H1 (cell line): Measurements from ENCODE around the gene CREBL2. TPM values are rescaled to one million over a fixed set of nuclear protein-coding genes. Genes with fewer than 3 reads are reported as not detected.
"Not testable (repeated sequence)": the region's sequence is repeated elsewhere in the genome, so short reads cannot be mapped to it uniquely, and the experiment has no call there.

Experiments
- CTCF ChIA-PET: fragments of 300-600 bp; sonication (Branson Sonifier 250); formaldehyde crosslinking; loops from one replicate; lab custom pipeline; 2021; ENCODE audit not compliant: partially characterized antibody; lab: Charles Lee
- POLR2A ChIA-PET: fragments of 300-600 bp; sonication (Branson Sonifier 250); formaldehyde crosslinking; loops from one replicate; lab custom pipeline; 2021; ENCODE audit warnings: inconsistent platforms; ENCODE audit not compliant: partially characterized antibody; lab: Charles Lee
- DNase-seq, 2 experiments: peaks; one replicate each; pipeline versions ENCODE4 v3.0.0 to v3.0.0-alpha.2; 2010 to 2022; ENCODE audit warnings: low spot score in 2 of 2, low read depth in 1 of 2, mixed read lengths in 1 of 2
- FAIRE-seq: peaks from 2 replicates; lab custom pipeline; 2011; peaks lifted over from hg19 to GRCh38; lab: Jason Lieb, UNC
- H2AFZ ChIP-seq: 2 replicates; pipeline ENCODE4 v1.8.1; 2012; ENCODE audit warnings: low read length, inconsistent platforms
- H2AK5ac ChIP-seq: 2 replicates; pipeline ENCODE4 v1.6.1; 2013; ENCODE audit warnings: low read depth, low read length
- H2BK120ac ChIP-seq: replicated peaks from 2 replicates; pipeline ENCODE3; 2013; ENCODE audit warnings: low read depth, low read length, inconsistent platforms
- H2BK12ac ChIP-seq: 2 replicates; pipeline ENCODE4 v1.6.1; 2013; ENCODE audit warnings: low read depth, low read length
- H2BK15ac ChIP-seq: 2 replicates; pipeline ENCODE4 v1.6.1; 2013; ENCODE audit warnings: low read length
- H2BK20ac ChIP-seq: 2 replicates; pipeline ENCODE4 v1.6.1; 2013; ENCODE audit warnings: low read length
- H2BK5ac ChIP-seq: 2 replicates; pipeline ENCODE4 v1.6.1; 2013; ENCODE audit warnings: low read depth, low read length
- H3K14ac ChIP-seq: 2 replicates; pipeline ENCODE4 v1.6.1; 2013; ENCODE audit warnings: inconsistent platforms; ENCODE audit not compliant: insufficient read length
- H3K18ac ChIP-seq: 2 replicates; pipeline ENCODE4 v1.6.1; 2013; ENCODE audit warnings: low read length; ENCODE audit errors: extremely low read depth
- H3K23ac ChIP-seq: 2 replicates; pipeline ENCODE4 v1.6.1; 2013; ENCODE audit warnings: inconsistent platforms; ENCODE audit not compliant: insufficient read length
- H3K23me2 ChIP-seq: 2 replicates; pipeline ENCODE4 v1.6.1; 2013; ENCODE audit warnings: low read depth, low read length
- H3K27ac ChIP-seq: 2 replicates; pipeline ENCODE4 v1.6.1; 2011; ENCODE audit warnings: low read depth, low read length, inconsistent platforms
- H3K27me3 ChIP-seq, 4 experiments: replicated peaks in 1 of 4; 1 replicate in 1 of 4; 2 replicates in 3 of 4; pipeline versions ENCODE4 v1.6.1 to v1.8.1; 2011 to 2013; ENCODE audit warnings: low read length in 3 of 4, mild to moderate bottlenecking in 3 of 4, inconsistent platforms in 2 of 4, mixed read lengths in 2 of 4, moderate library complexity in 1 of 4; ENCODE audit not compliant: control insufficient read depth in 3 of 4, insufficient read depth in 3 of 4; ENCODE audit errors: extremely low read depth in 1 of 4
- H3K36me3 ChIP-seq, 4 experiments: 2 replicates each; pipeline versions ENCODE4 v1.6.1 to v1.8.1; 2011 to 2013; ENCODE audit warnings: mild to moderate bottlenecking in 4 of 4, low read length in 3 of 4, moderate library complexity in 2 of 4, control low read depth in 1 of 4, inconsistent platforms in 1 of 4; ENCODE audit not compliant: insufficient read depth in 4 of 4, control insufficient read depth in 2 of 4
- H3K4ac ChIP-seq: replicated peaks from 2 replicates; pipeline ENCODE3; 2013; ENCODE audit warnings: low read length, low read depth, mixed read lengths, inconsistent platforms; ENCODE audit not compliant: insufficient read length
- H3K4me1 ChIP-seq, 4 experiments: replicated peaks in 1 of 4; 1 replicate in 1 of 4; 2 replicates in 3 of 4; pipeline versions ENCODE4 v1.6.1 to v1.8.1; 2011 to 2013; ENCODE audit warnings: low read length in 3 of 4, inconsistent platforms in 2 of 4, mixed read lengths in 1 of 4; ENCODE audit not compliant: insufficient read depth in 4 of 4, control insufficient read depth in 3 of 4
- H3K4me2 ChIP-seq, 2 experiments: 2 replicates each; pipeline versions ENCODE4 v1.6.1 to v1.8.1; 2011 to 2013; ENCODE audit warnings: low read depth in 2 of 2, low read length in 2 of 2, control low read depth in 1 of 2, inconsistent platforms in 1 of 2, mild to moderate bottlenecking in 1 of 2; ENCODE audit not compliant: insufficient read depth in 1 of 2
- H3K4me3 ChIP-seq, 4 experiments: fragments of 200-600, 300-600 bp in 1 of 4; sonication (generic), shearing (Covaris generic), sonication (Bioruptor Twin) in 1 of 4; 2 replicates each; pipeline versions ENCODE4 v1.5.1 to v1.8.1; 2011 to 2016; ENCODE audit warnings: low read length in 4 of 4, low read depth in 3 of 4, control low read depth in 2 of 4, inconsistent platforms in 2 of 4, mild to moderate bottlenecking in 2 of 4, mixed read lengths in 1 of 4, moderate library complexity in 1 of 4; ENCODE audit not compliant: insufficient read depth in 2 of 4; ENCODE audit errors: extremely low read depth in 1 of 4
- H3K56ac ChIP-seq: replicated peaks from 2 replicates; pipeline ENCODE3; 2013; ENCODE audit warnings: low read depth, mild to moderate bottlenecking, mixed read lengths, low read length, inconsistent platforms; ENCODE audit not compliant: insufficient read length
- H3K79me1 ChIP-seq: 2 replicates; pipeline ENCODE4 v1.6.1; 2013; ENCODE audit warnings: low read depth, low read length, control low read depth
- H3K79me2 ChIP-seq, 2 experiments: 2 replicates each; pipeline versions ENCODE4 v1.6.1 to v1.8.1; 2012 to 2013; ENCODE audit warnings: low read length in 2 of 2, mild to moderate bottlenecking in 2 of 2, inconsistent platforms in 1 of 2; ENCODE audit not compliant: insufficient read depth in 2 of 2, control insufficient read depth in 1 of 2
- H3K9ac ChIP-seq, 4 experiments: replicated peaks in 1 of 4; 1 replicate in 1 of 4; 2 replicates in 3 of 4; pipeline versions ENCODE4 v1.6.1 to v1.8.1; 2011 to 2013; ENCODE audit warnings: low read depth in 3 of 4, low read length in 3 of 4, control low read depth in 2 of 4, mild to moderate bottlenecking in 2 of 4, moderate library complexity in 2 of 4, inconsistent platforms in 1 of 4; ENCODE audit errors: extremely low read depth in 1 of 4
- H3K9me3 ChIP-seq, 2 experiments: 2 replicates each; pipeline versions ENCODE4 v1.6.1 to v1.8.1; 2012 to 2013; ENCODE audit warnings: mild to moderate bottlenecking in 2 of 2, moderate library complexity in 2 of 2, control low read depth in 1 of 2, inconsistent platforms in 1 of 2, low read depth in 1 of 2, low read length in 1 of 2, mixed read lengths in 1 of 2; ENCODE audit not compliant: insufficient read depth in 2 of 2
- H4K20me1 ChIP-seq, 2 experiments: replicated peaks in 1 of 2; 2 replicates each; pipeline versions ENCODE3 to v1.8.1; 2011 to 2013; ENCODE audit warnings: inconsistent platforms in 2 of 2, low read length in 2 of 2, mild to moderate bottlenecking in 1 of 2; ENCODE audit not compliant: insufficient read depth in 2 of 2, control insufficient read depth in 1 of 2
- H4K5ac ChIP-seq: 2 replicates; pipeline ENCODE4 v1.6.1; 2013; ENCODE audit warnings: low read length, low read depth, mixed read lengths, inconsistent platforms; ENCODE audit not compliant: insufficient read length
- H4K8ac ChIP-seq: 2 replicates; pipeline ENCODE4 v1.8.0; 2013; ENCODE audit warnings: mild to moderate bottlenecking, moderate library complexity, low read length, inconsistent platforms; ENCODE audit not compliant: insufficient read depth; ENCODE audit errors: extremely low read depth
- H4K91ac ChIP-seq: replicated peaks from 2 replicates; pipeline ENCODE3; 2013; ENCODE audit warnings: low read length, mixed read lengths, inconsistent platforms; ENCODE audit not compliant: insufficient read length
- WGBS, 2 experiments: shearing (Covaris generic) in 1 of 2; methylation state at CpG; one replicate each; pipeline versions ENCODE4 v1.1.6 to v1.1.7; 2013 to 2015; ENCODE audit warnings: low lambda C conversion rate in 2 of 2, mixed read lengths in 2 of 2, inconsistent platforms in 1 of 2, low coverage in 1 of 2, missing lambda C conversion rate in 1 of 2; ENCODE audit not compliant: insufficient replicate concordance in 2 of 2, insufficient coverage in 1 of 2, insufficient read length in 1 of 2; ENCODE audit errors: extremely low coverage in 1 of 2, missing lambda C conversion rate in 1 of 2; 5-methylcytosine and 5-hydroxymethylcytosine counted together
- polyA plus RNA-seq, 7 experiments: library from polyadenylated mRNA; depleted of rRNA in 3 of 7; stranded (reverse) in 5 of 7; unstranded in 2 of 7; fragments of >200 nt in 5 of 7; fragments of 200-250 nt in 2 of 7; gene quantifications; 1 replicate in 5 of 7; 2 replicates in 1 of 7; 4 replicates in 1 of 7; pipeline versions ENCODE4 v1.2.1 to v1.2.3, GENCODE V29; 2011 to 2013; ENCODE audit warnings: missing spikeins in 2 of 7, mixed read lengths in 2 of 7
- total RNA-seq: library from RNA; stranded (reverse); fragmentation: NEBNext Ultra II Directional; extraction: Animal tissue kit (Norgen Biotek cat#: 25700); gene quantifications from 2 replicates; pipeline ENCODE4 v1.2.1, GENCODE V29; 2021

Gene CREBL2
- total and polyA plus RNA-seq, 2 of the 8 experiments (the other 6 are each of a cell fraction or from before 2014, with no cell fraction given): 9.8 to 18.3 TPM

DNA sequence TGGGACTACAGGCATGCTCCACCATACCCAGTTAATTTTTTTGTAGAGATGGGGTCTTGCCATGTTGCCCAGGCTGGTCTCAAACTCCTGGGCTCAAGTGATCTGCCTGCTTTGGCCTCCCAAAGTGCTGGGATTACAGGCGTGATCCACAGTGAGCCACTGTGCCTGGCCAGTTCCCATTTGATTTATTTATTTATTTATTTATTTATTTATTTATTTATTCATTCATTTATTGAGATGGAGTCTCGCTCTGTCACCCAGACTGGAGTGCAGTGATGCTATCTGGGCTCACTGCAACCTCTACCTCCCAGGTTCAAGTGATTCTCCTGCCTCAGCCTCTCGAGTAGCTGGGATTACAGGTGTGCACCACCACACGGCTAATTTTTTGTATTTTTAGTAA lies 41.0 kb downstream of the CREBL2 start:
- 88% methylated on average over 4 of the region's 4 CpGs; no CpG with 5 or more reads in 1 of the 2 experiments for WGBS, 2 experiments
- FAIRE-seq: not testable (repeated sequence)

More for the DNA sequence above, 41.0 kb downstream of the CREBL2 start:
- H2AFZ ChIP-seq, H3K4ac ChIP-seq, H3K4me1 ChIP-seq, H2BK12ac ChIP-seq, H3K79me1 ChIP-seq, H4K5ac ChIP-seq, H3K18ac ChIP-seq, POLR2A ChIA-PET, H3K9ac ChIP-seq, H3K4me2 ChIP-seq, H2AK5ac ChIP-seq, H3K4me3 ChIP-seq, DNase-seq, H3K56ac ChIP-seq, H2BK20ac ChIP-seq, H3K23me2 ChIP-seq, H3K79me2 ChIP-seq, H3K27me3 ChIP-seq, H3K36me3 ChIP-seq, H4K91ac ChIP-seq, H3K23ac ChIP-seq, H2BK5ac ChIP-seq, H2BK120ac ChIP-seq, H3K14ac ChIP-seq, H4K20me1 ChIP-seq, H4K8ac ChIP-seq, H3K27ac ChIP-seq, H2BK15ac ChIP-seq: not testable (repeated sequence)
- CTCF ChIA-PET: interaction anchor here (1.7 to 4.4 kb wide), 3 partner anchors 10 to 52 kb away, joined by 5 to 31 read pairs (median 9); no protein-coding TSS in a partner anchor
- H3K9me3 ChIP-seq: peaks cover 20 to 28% of the 10 kb centered on the region in 2 experiments
